ENCODE data around the gene TNS3.

GRCh38 chr7:47594406-47594805 lies 12.5 kb upstream of the TNS3 start:
- TF ChIP-seq EP300 (IDR thresholded peaks at IDR 0.05) (no peak), CTCF (IDR thresholded peaks at IDR 0.05) (no peak), POLR2A (IDR thresholded peaks at IDR 0.05) (no peak)
